ENCODE data around the gene TOM1. TPM values are rescaled to one million over a fixed set of nuclear protein-coding genes. Genes with fewer than 3 reads are reported as not detected.
"Not testable (repeated sequence)": the region's sequence is repeated elsewhere in the genome, so short reads cannot be mapped to it uniquely, and the experiment has no call there.

The TOM1 gene
- polyA plus RNA-seq, 1 donor, result 31.9 TPM

GRCh38 chr22:35394810-35395563 lies 95.3 kb downstream of the TOM1 start:
- DNase-seq (ENCODE audit: low read depth), result no peak

DNA sequence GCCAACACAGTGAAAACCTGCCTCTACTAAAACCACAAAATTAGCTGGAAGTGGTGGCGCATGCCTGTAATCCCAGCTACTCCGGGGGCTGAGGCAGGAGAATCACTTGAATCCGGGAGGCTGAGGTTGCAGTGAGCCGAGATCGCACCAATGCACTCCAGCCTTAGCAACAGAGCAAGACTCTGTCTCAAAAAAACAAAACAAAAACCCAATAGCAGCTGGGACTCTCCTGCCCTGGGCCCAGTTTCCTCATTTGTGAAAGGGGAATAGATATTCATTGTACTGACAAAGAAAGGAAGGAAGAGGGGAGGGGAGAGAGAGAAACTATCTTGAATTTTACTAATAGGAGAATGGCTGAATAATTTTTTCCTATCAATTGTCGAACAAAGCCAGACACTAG lies 96.9 kb downstream of the TOM1 start:
- DNase-seq (ENCODE audit: low read depth), result not testable (repeated sequence)

- DNase-seq (ENCODE audit: low read depth), result no peak
Measured at GRCh38 chr22:35397095-35397904, 97.6 kb downstream of the TOM1 start.

Other genes with a start within 250 kb of the TOM1 start
- gene ISX, start 233.7 kb upstream of the TOM1 start, polyA plus RNA-seq (ENCODE audit: insufficient read length), result not detected
- 13.4 TPM for gene HMGXB4, start 42.4 kb upstream of the TOM1 start, polyA plus RNA-seq (ENCODE audit: insufficient read length)
- 12.3 TPM for gene HMOX1, start 81.2 kb downstream of the TOM1 start, polyA plus RNA-seq (ENCODE audit: insufficient read length)
- 26.2 TPM for gene MCM5, start 100.2 kb downstream of the TOM1 start, polyA plus RNA-seq (ENCODE audit: insufficient read length)
- gene RASD2, start 240.9 kb downstream of the TOM1 start, polyA plus RNA-seq (ENCODE audit: insufficient read length), result 20.8 TPM